Astrocyte (in vitro differentiated cells and primary cell): ENCODE measurements around the gene BCO1.

Experiments
- EZH2 ChIP-seq: IDR thresholded peaks from 2 replicates; pipeline ENCODE4 v1.6.1; 2012; ENCODE audit warnings: mild to moderate bottlenecking, low read length, inconsistent platforms; ENCODE audit not compliant: insufficient read depth
- TF ChIP-seq, protein P1 (sequence below): IDR thresholded peaks from 2 replicates; pipeline ENCODE4 v1.5.1; 2011; ENCODE audit warnings: low read depth, mild to moderate bottlenecking, inconsistent platforms, low read length, moderate library complexity; ENCODE audit not compliant: insufficient read depth

DNA sequence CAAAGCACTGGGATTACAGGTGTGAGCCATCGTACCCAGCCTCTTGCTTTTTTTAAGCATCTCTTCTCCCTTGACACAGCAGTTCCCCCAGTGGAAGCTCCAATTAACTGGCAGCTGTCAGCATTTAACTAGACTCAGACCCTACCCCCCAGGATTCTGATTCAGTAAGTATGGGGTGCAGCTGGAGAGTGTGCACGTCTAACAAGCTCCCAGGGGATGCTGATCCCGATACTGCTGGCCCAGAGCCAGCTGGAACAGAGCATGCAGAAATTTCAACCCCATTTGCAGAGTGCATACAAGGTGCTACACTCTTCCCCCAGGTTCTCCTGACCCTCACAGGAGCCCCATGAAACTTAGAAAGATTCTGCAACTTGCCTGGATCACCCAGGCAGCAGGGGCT, 27.7 kb upstream of the BCO1 start:
- TF ChIP-seq, protein P1, sequence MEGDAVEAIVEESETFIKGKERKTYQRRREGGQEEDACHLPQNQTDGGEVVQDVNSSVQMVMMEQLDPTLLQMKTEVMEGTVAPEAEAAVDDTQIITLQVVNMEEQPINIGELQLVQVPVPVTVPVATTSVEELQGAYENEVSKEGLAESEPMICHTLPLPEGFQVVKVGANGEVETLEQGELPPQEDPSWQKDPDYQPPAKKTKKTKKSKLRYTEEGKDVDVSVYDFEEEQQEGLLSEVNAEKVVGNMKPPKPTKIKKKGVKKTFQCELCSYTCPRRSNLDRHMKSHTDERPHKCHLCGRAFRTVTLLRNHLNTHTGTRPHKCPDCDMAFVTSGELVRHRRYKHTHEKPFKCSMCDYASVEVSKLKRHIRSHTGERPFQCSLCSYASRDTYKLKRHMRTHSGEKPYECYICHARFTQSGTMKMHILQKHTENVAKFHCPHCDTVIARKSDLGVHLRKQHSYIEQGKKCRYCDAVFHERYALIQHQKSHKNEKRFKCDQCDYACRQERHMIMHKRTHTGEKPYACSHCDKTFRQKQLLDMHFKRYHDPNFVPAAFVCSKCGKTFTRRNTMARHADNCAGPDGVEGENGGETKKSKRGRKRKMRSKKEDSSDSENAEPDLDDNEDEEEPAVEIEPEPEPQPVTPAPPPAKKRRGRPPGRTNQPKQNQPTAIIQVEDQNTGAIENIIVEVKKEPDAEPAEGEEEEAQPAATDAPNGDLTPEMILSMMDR = no peak
- TF ChIP-seq EZH2 = no peak
